ENCODE results near the gene CCDC175.

Gene CCDC175

GRCh38 chr14:59481407-59481806, 95.2 kb downstream of the CCDC175 start:
- no peak for DNase-seq

DNA sequence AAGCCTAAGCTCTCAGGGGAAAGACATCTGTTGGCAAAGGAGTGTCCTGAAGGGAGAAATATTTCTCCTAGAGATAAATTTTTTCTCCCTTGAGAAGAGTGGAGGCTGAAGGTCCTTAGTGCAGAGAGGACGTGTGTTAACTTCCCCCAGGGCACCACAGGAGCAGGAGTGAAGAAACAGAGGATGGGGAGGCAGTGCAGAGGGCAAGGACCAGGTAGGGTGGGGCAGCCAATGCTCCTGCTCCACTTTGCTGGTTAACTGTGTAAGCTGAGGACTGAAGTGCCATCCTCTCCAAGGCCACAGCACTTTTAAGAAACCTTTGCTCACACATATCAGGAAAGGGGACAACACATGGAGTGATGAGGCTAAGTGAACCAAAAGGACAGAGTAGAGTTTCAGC, 96.4 kb downstream of the CCDC175 start:
- no peak for DNase-seq

- no peak for DNase-seq
Observed at GRCh38 chr14:59478540-59478939, 98.1 kb downstream of the CCDC175 start.

GRCh38 chr14:59475709-59476108, 100.9 kb downstream of the CCDC175 start:
- no peak for DNase-seq

GRCh38 chr14:59474172-59474571, 102.4 kb downstream of the CCDC175 start:
- DNase-seq = no peak

GRCh38 chr14:59465316-59466135, 111.1 kb downstream of the CCDC175 start, which contains the start of gene GPR135:
GPR135 (minus strand) TSS chr14:59465380; CDS start chr14:59465226, 154 bp downstream.
- DNase-seq = no peak

DNA sequence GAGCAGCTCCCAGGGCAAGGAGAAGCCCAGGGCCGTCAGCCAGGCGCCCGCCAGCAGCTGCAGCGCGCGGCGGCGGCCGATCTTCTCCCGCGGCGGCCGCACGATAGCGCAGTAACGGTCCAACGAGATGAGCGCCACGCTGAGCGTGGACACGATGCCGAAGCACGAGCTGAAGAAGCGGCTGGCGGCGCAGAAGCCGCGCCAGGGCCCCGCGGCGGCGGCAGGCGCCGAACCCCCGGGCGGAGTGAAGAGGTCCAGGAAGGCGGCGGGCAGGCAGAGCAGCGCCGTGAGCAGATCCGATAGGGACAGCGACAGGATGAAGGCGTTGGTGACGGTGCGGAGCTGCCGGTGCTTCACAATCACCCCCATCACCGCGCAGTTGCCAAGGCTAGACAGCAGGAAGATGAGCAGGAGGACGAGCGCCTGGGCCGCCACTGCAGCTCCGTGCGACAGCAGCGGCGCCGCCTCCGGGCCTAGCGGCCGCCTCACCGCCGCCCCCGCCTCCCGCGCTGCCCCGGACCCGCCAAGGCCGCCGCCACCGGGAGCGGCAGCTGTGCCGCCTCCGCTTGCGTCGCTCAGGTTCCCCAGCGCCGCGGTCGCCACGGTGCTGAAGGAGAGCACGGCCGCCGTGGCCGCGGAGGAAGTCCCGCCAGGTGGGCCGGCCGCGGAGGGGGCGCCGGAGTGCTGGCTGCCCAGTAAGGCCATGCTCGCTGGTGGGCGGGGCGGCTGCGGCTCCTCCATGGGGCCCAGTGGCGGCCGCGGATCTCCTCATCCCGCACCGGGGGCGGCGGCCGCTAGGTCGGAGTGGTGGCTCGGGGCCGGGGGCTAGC, 111.9 kb downstream of the CCDC175 start:
- DNase-seq = peak; percentile 51

DNA sequence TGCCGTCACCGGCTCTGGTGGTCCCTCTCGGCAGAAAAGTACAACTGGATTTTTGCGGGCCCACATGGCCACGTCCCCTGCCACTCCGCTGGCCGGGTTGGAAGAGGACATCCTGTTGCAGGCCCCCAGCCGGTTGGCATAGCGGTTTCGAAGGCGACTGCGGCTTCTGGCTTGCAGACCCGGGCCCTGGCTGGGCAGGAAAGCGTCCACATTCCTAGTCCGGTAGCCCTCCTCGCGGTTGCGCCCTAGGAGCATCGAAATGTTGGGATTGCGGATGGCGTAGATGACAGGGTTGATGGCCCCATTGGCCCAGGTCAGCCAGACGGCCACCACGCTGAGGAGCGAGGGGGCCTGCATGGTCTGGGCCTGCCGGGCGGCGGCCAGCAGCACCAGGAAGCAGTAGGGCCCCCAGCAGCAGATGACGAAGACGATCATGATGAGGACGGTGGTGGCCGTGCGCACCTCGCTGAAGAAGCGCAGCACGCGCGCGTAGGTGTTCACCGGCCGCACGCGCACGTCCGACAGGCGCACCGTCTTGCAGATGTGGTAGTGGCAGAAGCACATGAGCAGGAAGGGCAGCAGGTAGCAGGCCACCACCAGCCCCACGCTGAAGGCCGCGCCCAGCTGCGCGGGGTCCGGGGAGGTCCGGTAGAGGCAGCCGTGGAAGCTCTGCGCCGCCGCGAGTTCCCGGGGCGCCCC, 112.7 kb downstream of the CCDC175 start:
- no peak for DNase-seq

DNA sequence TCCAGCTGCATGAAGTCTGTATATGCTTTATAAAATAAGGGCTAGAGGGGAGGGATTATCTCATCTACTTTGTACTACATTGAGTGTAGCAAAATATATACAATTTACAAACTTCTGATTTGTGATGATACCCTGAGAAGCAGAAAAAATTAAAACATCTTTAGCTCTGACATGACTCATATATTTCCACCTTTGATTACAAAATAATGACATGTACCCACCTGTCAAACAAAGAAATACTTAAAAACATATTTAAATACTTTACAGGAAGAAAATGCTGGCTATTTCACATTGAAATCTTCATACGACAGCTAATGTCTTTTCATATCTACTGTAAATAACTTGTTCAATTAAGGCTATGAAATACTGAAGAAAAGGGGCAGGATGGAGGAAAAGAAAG, 114.7 kb downstream of the CCDC175 start:
- DNase-seq = no peak

DNA sequence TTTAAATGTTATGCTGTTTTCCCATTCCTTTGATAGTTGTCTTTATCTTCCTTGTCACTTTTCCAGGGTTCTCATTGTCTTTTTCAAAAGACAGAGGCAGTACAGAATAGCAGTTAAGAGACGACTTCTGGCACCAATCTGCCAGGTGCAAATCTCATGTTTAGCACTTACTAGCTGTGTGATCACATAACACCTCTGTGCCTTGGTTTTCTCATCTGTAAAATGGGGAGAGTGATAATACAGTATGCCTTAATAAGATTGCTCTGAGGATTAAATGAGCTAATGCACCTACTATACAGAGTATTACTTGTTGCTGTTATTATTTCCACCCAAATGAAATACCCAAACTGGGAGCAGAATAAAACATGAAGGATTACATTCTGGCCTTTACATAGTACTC, 116.2 kb downstream of the CCDC175 start:
- DNase-seq = no peak

DNA sequence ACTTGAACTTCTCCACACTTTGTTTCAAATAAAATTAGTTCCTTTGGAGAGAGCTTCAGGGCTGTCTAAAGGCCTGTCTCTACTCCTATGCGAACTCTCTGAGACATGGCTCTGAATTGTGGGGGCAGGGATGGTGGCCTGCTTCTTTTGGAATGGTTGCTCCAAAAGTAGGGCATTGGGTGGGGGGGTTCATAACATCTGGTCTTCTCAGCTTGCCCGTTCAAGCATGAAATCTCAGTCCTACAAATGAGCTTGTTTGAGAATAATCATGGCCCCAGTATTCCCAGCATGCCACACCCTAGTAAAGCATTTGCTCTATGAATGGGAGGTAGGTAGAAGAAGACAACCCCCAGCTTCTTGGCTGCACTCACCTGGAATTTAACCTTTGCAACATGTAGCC, 118.1 kb downstream of the CCDC175 start:
- DNase-seq = no peak

- no peak for DNase-seq
Observed at GRCh38 chr14:59455411-59455810, 121.2 kb downstream of the CCDC175 start.
